AG10803 (cell line): ENCODE data around the gene CARD9.

Experiments
- DNase-seq: peaks from one replicate; pipeline ENCODE4 v3.0.0; 2010; ENCODE audit warnings: low read depth
- H3K4me3 ChIP-seq: 2 replicates; pipeline ENCODE4 v1.5.1; 2011; ENCODE audit warnings: mild to moderate bottlenecking, low read length, control low read depth
- CTCF ChIP-seq: conservative IDR thresholded peaks from 2 replicates; pipeline ENCODE4 v1.5.1; 2011; ENCODE audit warnings: mild to moderate bottlenecking, low read length, control low read depth, inconsistent platforms

CARD9 gene

GRCh38 chr9:136373300-136374182 is at the start of gene CARD9:
Gene CARD9, minus strand, starts transcription at chr9:136373669. Its CDS starts 1,591 bp downstream, at chr9:136372078.
- no peak for DNase-seq
- H3K4me3 ChIP-seq = peak within 1 kb of the TSS; percentile 31
- TF ChIP-seq CTCF = no peak

GRCh38 chr9:136422876-136423275 is 49.4 kb upstream of the CARD9 start:
- no peak overlapping the region for H3K4me3 ChIP-seq
- no peak for DNase-seq
- TF ChIP-seq CTCF = no peak

GRCh38 chr9:136421791-136422190 is 48.3 kb upstream of the CARD9 start:
- no peak for DNase-seq
- no peak overlapping the region for H3K4me3 ChIP-seq
- no peak for TF ChIP-seq CTCF

GRCh38 chr9:136419092-136419420 is 45.6 kb upstream of the CARD9 start:
- DNase-seq = no peak
- TF ChIP-seq CTCF = no peak
- no peak overlapping the region for H3K4me3 ChIP-seq

- DNase-seq = no peak
- no peak for TF ChIP-seq CTCF
- H3K4me3 ChIP-seq = no peak overlapping the region
Measured at GRCh38 chr9:136418182-136419091, 45.0 kb upstream of the CARD9 start.

- no peak overlapping the region for H3K4me3 ChIP-seq
- no peak for DNase-seq
- no peak for TF ChIP-seq CTCF
Measured at GRCh38 chr9:136416914-136417313, 43.4 kb upstream of the CARD9 start.

- no peak overlapping the region for H3K4me3 ChIP-seq
- TF ChIP-seq CTCF = no peak
- no peak for DNase-seq
Measured at GRCh38 chr9:136416427-136416826, 43.0 kb upstream of the CARD9 start.
